ENCODE measurements around the gene THPO.

Gene THPO

GRCh38 chr3:184354121-184354728 lies 23.8 kb downstream of the THPO start:
- TF ChIP-seq ZC3H10 (CRISPR knock-in tag; IDR thresholded peaks at IDR 0.05) (no peak), CSDC2 (CRISPR knock-in tag; IDR thresholded peaks at IDR 0.05) (no peak), CSRNP3 (CRISPR knock-in tag; IDR thresholded peaks at IDR 0.05) (no peak), ZNF8 (CRISPR knock-in tag; IDR thresholded peaks at IDR 0.05) (no peak), OSR1 (CRISPR knock-in tag; IDR thresholded peaks at IDR 0.05) (no peak), TCF4 (CRISPR knock-in tag; IDR thresholded peaks at IDR 0.05; ENCODE audit: borderline replicate concordance) (no peak), ESRRG (CRISPR knock-in tag; IDR thresholded peaks at IDR 0.05) (no peak)
- peak; percentile 85 for ATAC-seq

- no peak for ATAC-seq
- TF ChIP-seq ZNF565 (CRISPR knock-in tag; conservative IDR thresholded peaks at IDR 0.05; ENCODE audit: low read depth): no peak
- no peak for TF ChIP-seq TOX (CRISPR knock-in tag; IDR thresholded peaks at IDR 0.05; ENCODE audit: borderline replicate concordance)
- TF ChIP-seq, protein P1, sequence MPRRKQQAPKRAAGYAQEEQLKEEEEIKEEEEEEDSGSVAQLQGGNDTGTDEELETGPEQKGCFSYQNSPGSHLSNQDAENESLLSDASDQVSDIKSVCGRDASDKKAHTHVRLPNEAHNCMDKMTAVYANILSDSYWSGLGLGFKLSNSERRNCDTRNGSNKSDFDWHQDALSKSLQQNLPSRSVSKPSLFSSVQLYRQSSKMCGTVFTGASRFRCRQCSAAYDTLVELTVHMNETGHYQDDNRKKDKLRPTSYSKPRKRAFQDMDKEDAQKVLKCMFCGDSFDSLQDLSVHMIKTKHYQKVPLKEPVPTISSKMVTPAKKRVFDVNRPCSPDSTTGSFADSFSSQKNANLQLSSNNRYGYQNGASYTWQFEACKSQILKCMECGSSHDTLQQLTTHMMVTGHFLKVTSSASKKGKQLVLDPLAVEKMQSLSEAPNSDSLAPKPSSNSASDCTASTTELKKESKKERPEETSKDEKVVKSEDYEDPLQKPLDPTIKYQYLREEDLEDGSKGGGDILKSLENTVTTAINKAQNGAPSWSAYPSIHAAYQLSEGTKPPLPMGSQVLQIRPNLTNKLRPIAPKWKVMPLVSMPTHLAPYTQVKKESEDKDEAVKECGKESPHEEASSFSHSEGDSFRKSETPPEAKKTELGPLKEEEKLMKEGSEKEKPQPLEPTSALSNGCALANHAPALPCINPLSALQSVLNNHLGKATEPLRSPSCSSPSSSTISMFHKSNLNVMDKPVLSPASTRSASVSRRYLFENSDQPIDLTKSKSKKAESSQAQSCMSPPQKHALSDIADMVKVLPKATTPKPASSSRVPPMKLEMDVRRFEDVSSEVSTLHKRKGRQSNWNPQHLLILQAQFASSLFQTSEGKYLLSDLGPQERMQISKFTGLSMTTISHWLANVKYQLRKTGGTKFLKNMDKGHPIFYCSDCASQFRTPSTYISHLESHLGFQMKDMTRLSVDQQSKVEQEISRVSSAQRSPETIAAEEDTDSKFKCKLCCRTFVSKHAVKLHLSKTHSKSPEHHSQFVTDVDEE (CRISPR knock-in tag; IDR thresholded peaks at IDR 0.05): no peak
- no peak for TF ChIP-seq ESRRG (CRISPR knock-in tag; IDR thresholded peaks at IDR 0.05)
- TF ChIP-seq ISL1 (CRISPR knock-in tag; IDR thresholded peaks at IDR 0.05): no peak
- no peak for TF ChIP-seq CSRNP3 (CRISPR knock-in tag; IDR thresholded peaks at IDR 0.05)
These were observed 24.5 kb downstream of the THPO start for GRCh38 chr3:184353546-184353941.

DNA sequence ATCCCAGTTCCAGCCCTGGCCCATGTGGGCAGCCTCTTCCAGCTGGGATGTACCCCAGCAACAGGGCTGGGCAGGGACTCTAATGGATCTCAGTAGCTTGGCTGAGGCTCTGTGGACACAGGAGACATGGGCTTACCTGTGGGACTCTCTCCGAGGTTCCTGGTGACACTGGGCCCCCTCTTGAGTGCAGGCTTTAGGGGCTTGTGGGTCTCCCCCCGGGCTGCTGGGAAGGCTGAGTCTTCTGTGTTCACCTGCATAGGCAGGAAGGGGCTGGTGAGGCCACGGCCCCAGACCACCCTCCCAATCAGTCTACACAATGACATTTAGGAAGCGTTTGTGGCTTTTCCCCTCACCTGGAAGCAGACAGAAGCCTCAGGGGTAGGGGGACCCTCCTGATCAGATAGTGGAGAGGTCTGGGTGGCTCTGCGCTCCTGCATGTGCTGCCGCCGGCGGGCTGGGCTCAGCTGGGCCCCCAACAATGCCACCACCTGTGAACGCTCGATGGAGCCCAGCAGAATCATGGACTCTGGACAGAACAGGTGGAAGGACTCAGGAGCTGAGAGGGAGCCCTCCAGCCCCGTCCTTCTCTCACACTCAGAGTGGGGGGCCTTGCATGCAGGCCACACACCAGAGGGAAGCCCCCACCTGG lies 25.0 kb downstream of the THPO start:
- TF ChIP-seq ZFP30 (CRISPR knock-in tag; IDR thresholded peaks at IDR 0.05) (no peak), PPARA (CRISPR knock-in tag; IDR thresholded peaks at IDR 0.05; ENCODE audit: borderline replicate concordance) (no peak), CSRNP3 (CRISPR knock-in tag; IDR thresholded peaks at IDR 0.05) (no peak), CSDC2 (CRISPR knock-in tag; IDR thresholded peaks at IDR 0.05) (no peak), BACH2 (CRISPR knock-in tag; IDR thresholded peaks at IDR 0.05; ENCODE audit: borderline replicate concordance) (no peak), SNAI2 (CRISPR knock-in tag; IDR thresholded peaks at IDR 0.05) (no peak), ARNTL (CRISPR knock-in tag; IDR thresholded peaks at IDR 0.05; ENCODE audit: borderline replicate concordance, low read depth) (no peak), ZC3H10 (CRISPR knock-in tag; IDR thresholded peaks at IDR 0.05) (no peak)
- TF ChIP-seq, protein P2, sequence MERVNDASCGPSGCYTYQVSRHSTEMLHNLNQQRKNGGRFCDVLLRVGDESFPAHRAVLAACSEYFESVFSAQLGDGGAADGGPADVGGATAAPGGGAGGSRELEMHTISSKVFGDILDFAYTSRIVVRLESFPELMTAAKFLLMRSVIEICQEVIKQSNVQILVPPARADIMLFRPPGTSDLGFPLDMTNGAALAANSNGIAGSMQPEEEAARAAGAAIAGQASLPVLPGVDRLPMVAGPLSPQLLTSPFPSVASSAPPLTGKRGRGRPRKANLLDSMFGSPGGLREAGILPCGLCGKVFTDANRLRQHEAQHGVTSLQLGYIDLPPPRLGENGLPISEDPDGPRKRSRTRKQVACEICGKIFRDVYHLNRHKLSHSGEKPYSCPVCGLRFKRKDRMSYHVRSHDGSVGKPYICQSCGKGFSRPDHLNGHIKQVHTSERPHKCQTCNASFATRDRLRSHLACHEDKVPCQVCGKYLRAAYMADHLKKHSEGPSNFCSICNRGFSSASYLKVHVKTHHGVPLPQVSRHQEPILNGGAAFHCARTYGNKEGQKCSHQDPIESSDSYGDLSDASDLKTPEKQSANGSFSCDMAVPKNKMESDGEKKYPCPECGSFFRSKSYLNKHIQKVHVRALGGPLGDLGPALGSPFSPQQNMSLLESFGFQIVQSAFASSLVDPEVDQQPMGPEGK (CRISPR knock-in tag; IDR thresholded peaks at IDR 0.05; ENCODE audit: borderline replicate concordance): no peak
- ATAC-seq: no peak

Measured in SK-N-SH treated with all-trans-retinoic acid at 6 μM for 48 hours (cell line).